Left forelimb (tissue), 1 donor: ENCODE measurements around the gene TBC1D2B.
A peak's percentile ranks its signal among the peaks of the same experiment; 100 is the strongest.
"Not testable (repeated sequence)": the region's sequence is repeated elsewhere in the genome, so short reads cannot be mapped to it uniquely, and the experiment has no call there.

ENCODE experiments used
- DNase-seq: peaks from one replicate; pipeline ENCODE4 v3.0.0-alpha.2; 2018; ENCODE audit warnings: low spot score

The TBC1D2B gene

DNA sequence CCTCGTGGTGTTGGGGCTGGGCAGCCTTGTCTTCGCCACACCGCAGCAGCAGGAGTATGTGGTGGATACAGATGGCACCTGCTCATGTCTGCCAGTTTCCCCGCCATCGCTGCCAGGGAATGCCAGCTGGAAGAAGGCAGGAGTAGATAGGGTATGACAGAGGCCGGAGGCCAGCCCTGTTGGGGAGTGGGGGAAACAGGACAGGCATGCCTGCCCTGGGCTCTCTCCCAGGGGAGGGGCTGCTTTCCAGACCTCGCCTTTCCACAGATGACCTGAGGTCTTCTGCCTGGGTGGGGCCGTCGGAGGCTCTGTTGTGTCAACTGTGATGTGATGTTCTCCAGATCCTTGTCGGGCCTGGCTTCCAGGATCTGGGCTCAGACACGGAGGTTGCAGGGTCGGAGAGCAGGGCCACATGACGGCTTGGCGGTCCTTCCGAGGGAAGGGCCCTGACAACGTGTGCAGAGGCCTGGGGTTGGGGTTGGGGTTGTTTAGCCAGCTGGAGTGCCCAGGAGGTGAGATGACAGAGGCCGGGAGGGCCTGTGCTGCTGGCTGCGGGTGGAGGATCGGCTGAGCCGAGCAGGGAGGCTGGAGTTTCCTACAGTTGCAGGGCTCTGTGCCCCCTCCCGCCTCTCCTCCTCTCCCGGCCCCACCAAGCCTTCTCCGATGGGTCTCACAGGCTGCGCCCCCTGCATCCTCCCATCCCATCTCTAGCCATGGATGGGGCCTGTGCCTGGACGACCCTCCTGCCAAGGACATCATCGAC, 102.0 kb downstream of the TBC1D2B start:
- peak; percentile 67 for DNase-seq

DNA sequence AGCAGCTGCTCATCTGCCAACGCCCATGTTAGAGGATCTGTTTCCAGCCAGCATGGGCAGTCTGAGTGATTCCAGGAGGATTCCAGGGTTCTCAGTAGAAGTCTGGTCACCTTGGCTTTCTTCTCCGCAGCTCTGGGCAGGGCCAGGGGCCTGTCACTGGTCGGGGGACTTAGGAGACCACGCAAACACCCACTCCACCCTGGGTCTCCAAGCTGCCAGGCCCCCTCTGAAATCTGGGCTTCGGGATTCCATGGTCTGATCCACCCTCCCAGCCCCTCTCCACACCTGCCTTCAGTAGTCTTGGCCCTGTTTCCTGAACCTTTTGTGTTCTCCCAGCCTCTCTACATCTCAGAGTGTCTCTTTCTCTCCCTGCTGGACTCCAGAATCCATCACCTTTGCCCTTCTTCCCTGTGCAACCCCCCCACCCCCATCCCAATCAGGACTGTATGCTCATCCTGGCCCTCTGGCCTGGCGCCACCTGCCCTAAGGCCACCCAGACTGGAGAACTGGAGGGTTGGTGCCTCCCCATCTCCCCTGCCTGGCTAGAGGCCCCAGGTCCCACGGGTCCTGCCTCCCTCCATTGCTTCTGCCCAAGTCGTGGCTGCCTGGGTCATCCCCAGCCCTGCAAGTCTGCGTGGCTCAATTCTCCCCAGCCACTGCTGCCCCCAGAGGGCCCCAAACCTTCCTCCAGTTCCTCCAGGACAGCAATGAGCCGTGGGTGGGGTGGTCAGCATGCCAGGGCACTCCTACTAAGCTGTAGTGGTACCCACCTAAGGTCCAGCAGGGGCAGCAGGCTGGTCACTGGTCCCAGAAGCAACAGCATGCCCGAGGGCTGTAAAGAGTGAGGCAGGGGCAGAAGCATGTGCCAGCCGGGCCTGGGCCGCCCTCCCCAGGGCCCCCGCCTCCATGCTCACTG, 102.8 kb downstream of the TBC1D2B start:
- DNase-seq: no peak

DNA sequence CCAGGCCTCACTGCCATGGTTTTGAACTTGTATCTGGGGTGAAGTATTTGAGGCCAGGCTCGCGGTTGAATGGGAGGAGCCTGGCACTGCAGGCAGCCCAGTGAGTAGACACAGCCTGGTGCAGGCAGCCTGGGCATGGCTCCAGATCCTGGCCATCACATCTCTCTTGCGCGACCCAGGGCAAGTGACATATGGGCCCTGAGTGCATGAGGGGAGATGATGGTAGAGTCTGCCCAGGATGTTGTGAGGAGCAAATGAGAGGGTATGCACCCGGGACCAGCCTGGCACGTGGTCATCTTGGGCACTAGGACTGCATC, 103.5 kb downstream of the TBC1D2B start:
- DNase-seq: no peak

DNA sequence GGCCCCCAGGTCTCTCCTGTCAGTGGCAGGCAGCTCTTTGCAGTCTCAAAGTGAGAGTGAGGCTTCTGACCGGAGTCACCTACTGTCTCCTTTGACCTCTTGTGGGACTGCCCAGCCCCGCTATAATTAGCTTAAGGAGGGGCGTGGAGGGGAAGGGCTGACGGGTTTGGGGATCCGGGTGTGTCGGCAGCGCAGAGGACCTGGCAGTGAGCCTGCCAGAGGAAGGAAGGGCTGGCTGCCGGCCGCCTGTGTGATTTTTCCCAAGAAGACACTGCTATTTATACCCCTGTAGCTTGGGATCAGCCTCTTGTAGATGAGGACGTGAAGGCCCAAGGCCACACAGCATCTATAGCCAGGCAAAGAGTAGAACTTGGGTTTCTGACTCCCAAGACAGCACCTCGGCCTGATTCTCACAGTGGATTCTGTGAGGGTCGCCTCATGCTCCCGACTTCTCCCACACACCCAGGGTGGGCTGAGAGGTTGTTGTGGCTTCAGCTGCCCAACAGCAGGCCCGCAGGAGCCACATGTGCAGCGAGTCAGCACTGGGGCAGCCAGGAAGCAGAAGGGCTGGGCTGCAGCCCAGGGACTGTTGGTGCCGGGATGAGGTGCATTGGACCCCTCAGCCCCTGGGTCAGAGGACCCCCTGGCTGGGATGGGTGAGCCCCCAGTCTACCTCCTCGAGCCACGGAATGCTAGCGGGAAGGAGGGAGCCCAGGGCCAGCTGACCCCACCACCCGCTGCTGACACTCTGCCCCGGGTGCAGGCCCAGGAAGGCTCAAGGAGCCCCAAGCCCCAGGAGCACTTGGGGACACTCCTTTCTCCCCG, 104.0 kb downstream of the TBC1D2B start:
- DNase-seq: not testable (repeated sequence)

DNA sequence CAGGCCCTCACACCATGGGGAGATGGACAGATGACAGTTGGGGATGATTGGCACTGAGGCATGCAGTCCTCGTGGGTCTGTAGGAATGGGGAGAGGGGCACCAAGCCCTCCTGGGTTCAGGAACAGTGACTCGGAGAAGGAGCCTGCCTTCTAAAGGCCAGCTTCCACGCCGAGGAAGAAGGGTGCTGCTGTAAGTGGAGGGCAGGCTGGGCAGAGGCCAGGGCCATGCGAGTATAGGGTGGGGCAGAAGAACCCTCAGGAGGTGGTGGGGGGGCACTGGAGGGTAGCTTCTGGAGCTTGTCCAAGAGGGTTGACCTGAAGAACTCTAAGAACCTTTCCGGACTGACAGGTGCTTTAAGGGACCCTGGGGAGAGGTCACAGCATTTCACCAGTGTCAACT, 104.8 kb downstream of the TBC1D2B start:
- DNase-seq: not testable (repeated sequence)

DNA sequence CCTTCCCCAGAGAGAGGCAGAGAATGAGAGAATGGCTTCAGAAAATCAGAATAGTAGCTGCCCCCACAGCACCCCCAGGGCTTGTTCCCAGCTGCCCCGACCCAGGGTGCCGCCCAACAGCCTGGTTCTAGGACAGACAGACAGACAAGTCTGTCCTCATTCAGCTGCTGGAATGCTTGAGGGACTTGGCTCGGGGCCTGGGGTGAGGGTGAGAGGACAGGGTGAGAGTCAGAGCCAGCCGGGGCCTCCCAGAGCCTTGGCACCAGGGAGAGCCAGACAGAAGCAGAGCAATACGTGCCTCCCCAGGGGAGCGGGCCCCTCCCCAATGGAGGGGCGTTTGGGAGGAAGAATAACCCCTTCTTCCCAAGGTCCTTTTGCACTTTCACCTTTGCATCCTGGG, 105.6 kb downstream of the TBC1D2B start:
- not testable (repeated sequence) for DNase-seq

DNA sequence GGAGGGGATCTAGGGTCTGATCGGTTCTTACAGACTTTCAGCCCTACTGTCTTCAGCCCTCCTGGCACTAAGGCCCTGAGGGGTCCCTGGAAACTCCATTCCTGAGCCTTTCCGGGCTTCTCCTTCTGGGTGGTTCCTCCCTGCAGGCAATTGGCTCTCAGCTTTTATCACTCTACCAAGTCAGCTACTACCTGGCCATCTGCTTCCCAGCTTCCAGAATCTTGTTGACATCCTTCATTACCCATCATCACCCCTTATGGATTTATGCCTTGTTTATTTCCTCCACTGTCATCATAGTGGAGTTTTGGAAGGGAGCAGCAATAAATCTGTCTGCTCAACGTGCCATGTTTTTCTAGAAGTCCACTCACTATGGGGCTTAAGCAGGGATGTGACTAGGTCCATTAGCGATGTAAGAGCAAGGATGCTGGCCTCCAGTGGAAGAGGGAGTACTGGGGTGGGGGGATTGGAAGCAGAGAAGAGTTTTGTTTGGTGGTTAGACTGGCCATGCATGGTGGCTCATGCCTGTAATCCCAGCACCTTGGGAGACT, 106.6 kb downstream of the TBC1D2B start:
- not testable (repeated sequence) for DNase-seq

DNA sequence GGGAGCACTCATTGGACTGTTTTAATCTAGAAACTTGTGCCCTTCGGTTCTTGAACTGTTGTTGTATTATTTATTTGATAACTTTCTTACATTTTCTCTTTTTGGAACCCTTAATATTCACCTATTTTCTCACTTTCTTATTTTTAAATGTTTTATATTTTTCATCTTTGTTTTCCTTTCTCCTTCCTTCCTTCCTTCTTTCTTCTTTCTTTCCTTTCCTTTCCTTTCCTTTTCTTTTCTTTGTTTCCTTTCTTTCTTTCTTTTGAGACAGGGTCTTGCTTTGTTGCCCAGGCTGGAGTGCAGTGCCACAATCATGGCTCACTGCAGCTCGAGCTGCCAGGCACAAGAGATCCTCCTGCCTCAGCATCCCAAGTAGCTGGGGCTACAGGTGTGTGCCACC, 108.5 kb downstream of the TBC1D2B start:
- no peak for DNase-seq

DNA sequence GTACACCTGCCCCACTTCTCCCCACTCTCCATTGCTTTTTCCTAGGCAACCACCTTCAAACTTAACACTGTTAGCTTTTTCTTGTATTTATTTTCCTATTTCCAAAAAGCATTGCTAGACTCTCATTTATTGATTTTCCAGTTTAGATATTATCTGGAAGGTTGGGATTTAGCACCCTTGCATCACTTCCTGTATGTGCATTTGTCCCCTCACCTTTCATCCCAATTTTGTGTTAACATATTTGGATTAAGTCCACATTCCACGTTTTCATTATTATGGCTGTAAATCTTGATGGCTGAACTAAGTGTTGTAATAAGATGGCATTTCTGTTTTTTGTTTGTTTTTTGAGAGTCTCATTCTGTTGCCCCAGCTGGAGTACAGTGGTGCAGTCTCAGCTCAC, 109.7 kb downstream of the TBC1D2B start:
- no peak for DNase-seq

DNA sequence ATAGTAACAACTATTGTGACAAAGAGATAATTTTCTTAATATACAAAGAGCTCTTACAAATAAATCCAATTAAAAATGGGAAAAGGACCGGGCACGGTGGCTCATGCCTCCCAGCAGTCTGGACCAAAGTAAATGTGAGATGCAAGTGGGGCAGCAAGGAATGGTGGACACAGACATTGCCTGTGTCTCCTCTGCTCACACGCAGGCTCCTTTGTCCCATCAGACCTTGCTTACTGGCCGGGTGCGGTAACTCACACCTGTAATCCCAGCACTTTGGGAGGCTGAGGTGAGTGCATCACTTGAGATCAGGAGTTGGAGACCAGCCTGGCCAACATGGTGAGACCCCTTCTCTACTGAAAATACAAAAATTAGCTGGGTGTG, 110.3 kb downstream of the TBC1D2B start:
- DNase-seq: not testable (repeated sequence)

DNA sequence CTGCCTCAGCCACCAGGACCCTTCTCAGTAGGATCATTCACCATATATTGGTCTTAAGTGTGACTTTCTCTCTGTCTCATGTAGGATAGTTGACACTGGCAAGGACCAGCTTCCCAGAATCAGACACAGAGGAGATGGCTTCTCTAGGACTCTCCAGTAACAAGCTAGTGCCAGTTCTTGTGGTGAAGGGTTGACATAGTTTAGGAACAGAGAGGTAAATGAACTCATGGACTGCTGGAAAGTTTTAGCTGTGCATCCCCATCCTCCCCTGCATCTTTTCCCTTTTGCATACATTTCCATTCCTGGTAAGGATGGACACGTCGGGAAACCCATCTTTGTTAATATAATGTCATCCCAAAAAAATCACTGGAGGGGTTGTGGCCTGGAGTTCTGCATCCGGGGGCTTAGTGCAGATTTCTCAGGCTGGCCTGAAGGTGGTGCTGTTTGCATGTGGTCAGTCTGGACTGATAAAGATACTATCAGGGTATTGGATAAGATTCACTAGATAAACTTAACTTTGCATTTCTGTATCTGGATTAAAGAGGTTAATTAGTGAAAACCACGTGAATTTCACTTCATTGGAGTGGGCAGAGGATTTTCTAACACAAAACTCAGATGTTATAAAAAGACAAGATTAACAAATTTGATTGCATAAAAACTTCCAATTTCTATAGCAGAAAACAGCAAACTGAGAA, 110.8 kb downstream of the TBC1D2B start:
- DNase-seq: no peak

DNA sequence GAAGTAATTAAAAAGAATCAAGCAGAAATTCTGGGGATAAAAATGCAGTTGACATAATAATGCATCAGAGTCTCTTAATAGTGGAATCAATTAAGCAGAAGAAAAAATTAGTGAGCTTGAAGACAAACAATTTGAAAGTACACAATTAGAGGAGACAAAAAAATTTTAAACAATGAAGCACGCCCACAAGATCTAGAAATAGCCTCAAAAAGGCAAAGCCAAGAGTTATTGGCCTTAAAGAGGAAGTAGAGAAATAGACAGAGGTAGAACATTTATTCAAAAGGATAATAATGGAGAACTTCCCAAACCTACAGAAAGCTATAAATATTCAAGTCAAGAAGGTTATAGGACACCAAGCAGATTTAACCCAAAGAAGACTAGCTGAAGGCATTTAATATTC, 113.3 kb downstream of the TBC1D2B start:
- DNase-seq: no peak

DNA sequence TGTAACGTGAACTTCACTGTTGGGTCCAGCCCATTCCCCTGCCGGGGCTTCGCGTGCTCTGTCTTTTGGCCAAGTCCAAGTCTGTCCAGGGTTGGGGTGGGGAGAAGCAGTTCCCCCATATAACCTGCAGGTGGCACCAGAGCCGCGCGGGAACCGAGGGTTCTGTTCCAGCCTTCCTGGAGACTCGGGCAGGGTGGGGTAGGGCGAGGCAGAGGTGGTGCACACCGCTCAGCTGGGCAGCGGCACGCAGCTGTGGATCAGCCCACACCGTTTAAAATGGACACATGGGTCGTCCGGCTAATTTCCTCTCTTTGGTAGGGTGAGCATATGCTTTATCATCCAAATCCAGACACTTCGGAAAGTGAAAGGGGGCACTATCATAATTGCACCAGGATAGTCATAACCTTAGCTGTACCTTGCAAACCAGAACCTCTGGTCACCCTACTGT, 118.1 kb downstream of the TBC1D2B start:
- DNase-seq: peak; percentile 89

DNA sequence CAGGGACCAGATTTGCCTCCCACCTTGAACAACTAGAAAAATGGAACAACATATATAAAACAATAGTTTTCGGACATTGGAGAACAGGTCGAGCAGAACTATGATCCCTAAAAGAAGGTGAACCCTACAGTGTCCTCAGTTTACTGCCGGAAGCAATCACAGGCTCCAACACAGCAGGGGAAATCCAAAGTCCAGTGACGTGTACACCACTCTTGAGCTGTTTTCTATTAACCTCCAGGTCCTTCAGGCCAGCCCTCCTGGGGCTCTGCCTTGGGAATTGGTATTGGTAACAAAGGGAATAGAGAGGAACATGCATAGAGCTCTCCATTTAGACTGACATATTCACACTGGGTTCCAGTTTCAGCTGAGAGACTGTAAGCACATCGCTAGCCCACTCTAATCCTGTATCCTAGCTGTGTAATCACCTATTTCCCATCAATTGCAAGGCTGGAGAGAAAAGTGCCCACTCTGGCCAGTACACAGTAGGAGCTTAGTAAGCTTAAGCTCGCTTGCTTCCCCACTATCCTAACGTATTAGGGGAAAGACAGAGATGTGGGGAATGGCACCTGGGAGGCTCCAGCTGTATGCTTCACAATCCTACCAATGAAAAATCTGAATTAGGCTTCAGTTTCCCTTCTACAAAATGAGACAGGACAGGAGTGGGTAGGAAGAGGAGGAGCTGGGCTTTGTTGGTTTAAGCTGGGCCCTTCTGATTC, 118.6 kb downstream of the TBC1D2B start:
- not testable (repeated sequence) for DNase-seq

DNA sequence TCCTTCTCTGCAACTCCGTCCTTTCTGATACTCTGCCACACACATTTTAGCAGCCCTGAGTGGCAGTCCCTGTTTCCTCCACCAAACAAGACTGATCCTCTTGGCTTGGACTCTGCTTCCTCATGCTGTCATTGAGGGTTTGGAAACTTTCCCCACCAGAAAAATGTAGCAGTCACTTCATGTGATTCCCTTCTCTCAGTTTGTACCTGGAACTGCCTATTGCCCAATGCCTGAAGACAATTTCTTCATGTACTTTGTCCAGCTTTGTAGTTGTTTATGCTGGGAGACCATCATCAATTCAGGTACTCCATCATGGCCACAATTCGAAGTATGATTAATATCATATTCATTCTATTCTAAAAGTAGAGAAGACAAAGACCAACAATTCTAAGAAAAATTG, 119.5 kb downstream of the TBC1D2B start:
- not testable (repeated sequence) for DNase-seq

DNA sequence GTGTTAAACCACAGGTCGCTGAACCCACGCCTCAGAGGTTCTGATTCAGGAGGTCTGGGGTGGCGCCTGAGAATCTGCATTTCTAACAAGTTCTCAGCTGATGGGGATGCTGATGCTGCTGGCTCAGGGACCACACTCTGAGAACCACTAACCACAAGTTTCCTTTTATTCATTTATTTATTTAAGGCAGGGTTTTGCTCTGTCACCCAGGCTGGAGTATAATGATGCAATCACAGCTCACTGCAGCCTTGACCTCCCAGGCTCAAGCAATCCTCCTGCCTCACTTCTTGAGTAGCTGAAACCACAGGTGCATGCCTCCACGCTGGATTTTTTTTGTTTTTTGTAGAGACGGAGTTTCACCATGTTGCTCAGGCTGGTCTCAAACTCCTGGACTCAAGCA, 123.6 kb downstream of the TBC1D2B start:
- DNase-seq: not testable (repeated sequence)

DNA sequence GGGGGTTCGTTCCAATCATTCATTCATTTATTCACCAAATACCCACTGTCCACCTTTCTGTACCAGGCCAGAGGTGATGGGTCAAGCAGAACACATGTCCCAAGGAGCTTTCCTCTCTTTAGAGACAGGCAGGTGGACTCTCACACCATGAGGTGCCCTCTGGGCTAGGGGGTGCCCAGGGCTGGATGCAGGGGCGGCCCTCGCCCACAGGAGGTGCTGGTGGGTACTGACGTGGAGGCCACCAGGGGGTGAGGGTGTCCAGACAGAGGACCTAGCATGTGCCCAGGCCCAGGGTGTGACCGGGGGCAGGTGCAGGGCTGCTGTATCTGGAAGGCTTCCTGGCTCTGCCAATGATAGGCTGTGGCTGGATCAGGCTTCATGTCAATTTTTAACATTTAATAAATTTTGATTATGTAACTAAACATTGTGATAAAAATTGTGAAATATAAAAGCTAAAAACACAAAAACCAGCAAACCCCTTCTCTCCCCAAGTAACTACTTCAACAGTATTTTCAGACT, 124.5 kb downstream of the TBC1D2B start:
- not testable (repeated sequence) for DNase-seq

DNA sequence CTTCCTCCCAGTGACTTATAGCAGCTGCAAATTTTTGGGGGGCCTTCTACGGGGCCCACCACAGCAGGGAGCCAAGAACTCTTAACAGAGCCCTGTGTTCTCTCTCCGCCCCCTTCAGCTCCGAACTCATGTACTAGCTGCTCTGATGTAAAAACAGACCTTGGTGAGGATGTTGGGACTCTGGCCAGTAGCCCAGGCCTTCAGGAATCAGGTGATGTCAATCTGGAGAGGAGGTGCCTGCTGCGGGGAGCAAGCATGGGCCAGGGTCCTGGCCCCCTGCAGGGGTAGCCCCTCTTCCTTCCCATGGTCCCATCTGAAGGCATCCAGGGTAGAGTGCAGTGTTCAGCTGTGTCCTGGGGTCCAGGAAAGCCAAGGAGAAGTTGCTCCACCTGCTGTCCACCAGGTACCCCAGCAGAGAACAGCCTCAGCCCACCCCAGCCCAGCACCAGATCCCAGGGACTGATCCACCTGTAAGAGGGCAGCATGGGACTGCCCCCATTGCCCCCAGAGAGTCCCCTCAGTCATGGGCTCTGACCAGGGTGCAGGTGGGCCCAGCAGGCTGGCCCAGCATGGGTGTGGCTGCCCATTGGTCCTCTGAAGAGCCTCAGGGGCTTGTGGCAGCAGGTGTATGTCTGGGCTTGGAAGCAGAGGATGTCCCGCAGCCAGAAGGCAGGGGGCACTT, 126.3 kb downstream of the TBC1D2B start:
- DNase-seq: not testable (repeated sequence)

DNA sequence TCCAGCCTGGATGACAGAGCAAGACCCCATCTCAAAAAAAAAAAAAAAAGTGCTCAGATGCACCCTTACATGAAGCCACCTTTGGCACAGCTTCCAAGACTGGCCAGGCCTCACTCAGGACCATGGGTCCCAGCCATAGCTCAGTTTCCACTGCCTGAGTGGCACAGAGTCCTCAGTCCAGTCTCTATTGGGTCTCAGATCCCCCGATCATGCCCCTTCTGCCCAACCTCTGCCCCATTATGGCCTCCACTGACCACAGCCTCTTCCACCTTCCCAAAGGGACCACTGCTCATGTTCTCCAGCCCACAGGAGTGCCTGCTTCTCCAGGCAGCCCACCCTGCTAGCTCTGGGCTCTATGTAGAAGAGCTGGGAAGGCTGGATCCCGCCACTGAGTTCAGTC, 127.0 kb downstream of the TBC1D2B start:
- not testable (repeated sequence) for DNase-seq

DNA sequence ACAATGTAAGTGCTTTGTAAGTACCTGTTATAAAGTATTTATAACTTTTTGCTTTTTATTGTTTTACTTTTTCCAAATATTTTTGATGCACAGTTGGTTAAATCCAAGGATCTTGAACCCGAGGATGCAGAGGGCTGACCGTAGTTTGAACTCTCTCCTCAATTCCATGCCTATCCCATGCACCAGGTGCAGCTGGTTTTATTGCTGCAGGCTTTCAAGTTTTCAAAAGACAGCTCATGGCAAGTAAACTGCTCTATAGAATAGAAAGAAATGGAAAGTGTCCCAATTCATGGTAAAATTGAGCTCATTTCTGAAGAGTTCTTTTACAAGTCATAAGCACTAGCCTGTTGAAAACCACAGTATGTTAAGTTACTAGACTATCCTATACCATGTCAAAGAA, 131.9 kb downstream of the TBC1D2B start:
- no peak for DNase-seq
